Kidney epithelial cell (primary cell): ENCODE results near the gene KIAA0825. TPM values are rescaled to one million over a fixed set of nuclear protein-coding genes. Genes with fewer than 3 reads are reported as not detected.

Experiments used
- DNase-seq: peaks from one replicate; pipeline ENCODE4 v3.0.0-alpha.2; 2010; ENCODE audit warnings: low read depth
- H3K27me3 ChIP-seq: 2 replicates; pipeline ENCODE4 v1.6.0; 2011; ENCODE audit warnings: low read length; ENCODE audit not compliant: control insufficient read depth, insufficient read depth
- H3K36me3 ChIP-seq: 2 replicates; pipeline ENCODE4 v1.5.1; 2011; ENCODE audit warnings: low read length; ENCODE audit not compliant: control insufficient read depth, insufficient read depth
- H3K4me3 ChIP-seq: 2 replicates; pipeline ENCODE4 v1.5.1; 2011; ENCODE audit warnings: low read depth, mild to moderate bottlenecking, control low read depth, low read length
- CTCF ChIP-seq: IDR thresholded peaks from 2 replicates; pipeline ENCODE4 v1.5.1; 2011; ENCODE audit warnings: mild to moderate bottlenecking, moderate library complexity, low read length, control low read depth, inconsistent platforms; ENCODE audit not compliant: insufficient read depth, poor library complexity, severe bottlenecking
- total RNA-seq: library from RNA; depleted of rRNA; stranded (reverse); fragments of >200 nt; gene quantifications from 2 replicates; pipeline ENCODE4 v1.2.3, GENCODE V29; 2015

The KIAA0825 gene
- total RNA-seq, 1 donor from 2014 or later, result 2.7 TPM

- TF ChIP-seq CTCF, result no peak
- Histone ChIP-seq H3K36me3 (no peaks in the 10 kb centered on the region), H3K27me3 (no peaks in the 10 kb centered on the region), H3K4me3 (no peak overlapping the region)
- DNase-seq, result no peak
Measured at GRCh38 chr5:94223235-94223634, 395.2 kb downstream of the KIAA0825 start.

GRCh38 chr5:94218374-94218773 lies 400.0 kb downstream of the KIAA0825 start:
- Histone ChIP-seq H3K36me3 (no peaks in the 10 kb centered on the region), H3K27me3 (no peaks in the 10 kb centered on the region), H3K4me3 (no peak overlapping the region)
- TF ChIP-seq CTCF, result no peak
- DNase-seq, result peak; percentile 69

- Histone ChIP-seq H3K4me3 (no peak overlapping the region), H3K36me3 (no peaks in the 10 kb centered on the region), H3K27me3 (no peaks in the 10 kb centered on the region)
- no peak for TF ChIP-seq CTCF
- no peak for DNase-seq
Measured at GRCh38 chr5:94217745-94218144, 400.7 kb downstream of the KIAA0825 start.

GRCh38 chr5:94217216-94217615 lies 401.2 kb downstream of the KIAA0825 start:
- H3K4me3 ChIP-seq, result no peak overlapping the region
- DNase-seq, result no peak
- H3K27me3 ChIP-seq, result no peaks in the 10 kb centered on the region
- no peak for TF ChIP-seq CTCF
- H3K36me3 ChIP-seq, result no peaks in the 10 kb centered on the region

GRCh38 chr5:94212476-94212875 lies 405.9 kb downstream of the KIAA0825 start:
- no peak for TF ChIP-seq CTCF
- no peak overlapping the region for H3K4me3 ChIP-seq
- no peak for DNase-seq
- H3K27me3 ChIP-seq, result no peaks in the 10 kb centered on the region
- H3K36me3 ChIP-seq, result no peaks in the 10 kb centered on the region

GRCh38 chr5:94209774-94210355 lies 408.5 kb downstream of the KIAA0825 start:
- Histone ChIP-seq H3K27me3 (no peaks in the 10 kb centered on the region), H3K4me3 (no peak overlapping the region), H3K36me3 (no peaks in the 10 kb centered on the region)
- TF ChIP-seq CTCF, result no peak
- no peak for DNase-seq
